ENCODE measurements around the gene CACNA1B. TPM values are rescaled to one million over a fixed set of nuclear protein-coding genes. Genes with fewer than 3 reads are reported as not detected.

CACNA1B gene
- total and polyA plus RNA-seq, 9 of the 15 experiments (the other 6 are each of a cell fraction or from before 2014, with no cell fraction given) = 0.01 to 0.04 TPM; not detected in 7

- TF ChIP-seq ZBTB43 (CRISPR knock-in tag; IDR thresholded peaks at IDR 0.05) (no peak), ZNF143 (CRISPR knock-in tag; IDR thresholded peaks at IDR 0.05) (no peak), GTF2F1 (IDR thresholded peaks at IDR 0.05; ENCODE audit: low read depth, low read length) (no peak), MCM5 (IDR thresholded peaks at IDR 0.05; ENCODE audit: low read depth) (no peak), FOS (IDR thresholded peaks at IDR 0.05; ENCODE audit: extremely low read depth, insufficient read length) (no peak), ZFX (CRISPR knock-in tag; IDR thresholded peaks at IDR 0.05) (no peak), SPI1 (IDR thresholded peaks at IDR 0.05; ENCODE audit: borderline replicate concordance, low read depth, low read length) (no peak)
Measured at GRCh38 chr9:138075961-138076649, 198.5 kb downstream of the CACNA1B start (continued).

DNA sequence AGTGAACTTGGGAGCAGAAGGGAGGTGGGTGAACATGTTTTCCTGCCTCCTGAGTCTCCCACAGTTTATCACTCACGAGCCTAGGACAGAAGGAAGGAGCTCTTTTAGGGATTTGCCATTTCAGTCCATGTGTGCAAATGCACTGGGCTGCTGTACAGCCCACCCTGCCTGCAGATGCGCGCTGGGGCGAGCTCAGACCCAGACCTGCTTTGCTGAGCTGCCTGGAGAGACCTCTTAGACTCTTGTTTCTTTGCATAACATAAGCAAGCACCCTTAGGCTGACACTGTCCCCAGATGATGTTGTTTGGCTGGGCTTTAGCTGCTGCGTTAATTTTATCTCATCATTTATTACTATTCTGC, 199.0 kb downstream of the CACNA1B start:
- CTCF ChIA-PET (ENCODE audit: low intra/inter-chr PET ratio) = no interaction called here
- H3K9me1 ChIP-seq (ENCODE audit: control insufficient read depth, insufficient read depth, low read length) = no peaks in the 10 kb centered on the region
- H3K9me3 ChIP-seq (replicated peaks; ENCODE audit: control insufficient read depth, insufficient read depth, low read depth, low read length) = no peaks in the 10 kb centered on the region
- peaks cover 32 to 91% of the 10 kb centered on the region in 2 experiments for H3K27me3 ChIP-seq (ENCODE audit: control insufficient read depth in 2 of 2, insufficient read depth in 2 of 2, low read length in 2 of 2)
- POLR2A ChIA-PET = interaction anchor here (1.0 kb wide), 1 partner anchor 17 kb away, joined by 3 read pairs; no protein-coding TSS in a partner anchor
- H2AFZ ChIP-seq (ENCODE audit: low read depth, low read length) = no peak overlapping the region
- H3K9ac ChIP-seq (ENCODE audit: insufficient read depth in 1 of 2, low read depth in 2 of 2, low read length in 2 of 2) = no peak overlapping the region
- no peaks in the 10 kb centered on the region for H3K79me2 ChIP-seq (ENCODE audit: control insufficient read depth, insufficient read depth, low read length)
- H3K27ac ChIP-seq (ENCODE audit: extremely low read depth, low read depth, low read length) = no peak overlapping the region
- no peaks in the 10 kb centered on the region for H3K36me3 ChIP-seq (ENCODE audit: control insufficient read depth, insufficient read depth, low read length)
- DNase-seq (ENCODE audit: extremely low read depth in 1 of 4, low spot score in 3 of 4) (no peak), FAIRE-seq (no peak), ATAC-seq (no peak)
- in situ Hi-C loops (cut with MboI) = no loop called here
- BruUV-seq (replicated peaks) = no TSS peak
- H3K4me3 ChIP-seq = no peak overlapping the region
- WGBS (ENCODE audit: insufficient coverage, low coverage, missing lambda C conversion rate) = 0% methylated on average over 5 of the region's 5 CpGs
- intact Hi-C loops (cut with micrococcal nuclease) = no loop called here
- H4K20me1 ChIP-seq (replicated peaks; ENCODE audit: control insufficient read depth, insufficient read depth, low read length) = peaks cover 4% of the 10 kb centered on the region; the same call in 1 of the 2 replicates
- H3K4me2 ChIP-seq (ENCODE audit: insufficient read depth, low read length) = no peak overlapping the region
- peaks cover 0 to 3% of the 10 kb centered on the region in 2 experiments; a peak in 1 of 5 replicates for H3K4me1 ChIP-seq (replicated peaks in 1 of 2; ENCODE audit: control insufficient read depth in 2 of 2, insufficient read depth in 2 of 2, low read length in 2 of 2)
- TF ChIP-seq SAP30 (IDR thresholded peaks at IDR 0.05; ENCODE audit: borderline replicate concordance, insufficient read depth, low read depth, low read length, poor library complexity, severe bottlenecking) = no peak
- TF ChIP-seq TRIM25 (IDR thresholded peaks at IDR 0.05; ENCODE audit: borderline replicate concordance) = no peak
- no peak for TF ChIP-seq ZC3H4 (CRISPR knock-in tag; IDR thresholded peaks at IDR 0.05; ENCODE audit: borderline replicate concordance)
- no peak for TF ChIP-seq ZZZ3 (IDR thresholded peaks at IDR 0.05)
- no peak for TF ChIP-seq POLR2A (conservative IDR thresholded peaks at IDR 0.05)
- TF ChIP-seq ZNF175 (CRISPR knock-in tag; IDR thresholded peaks at IDR 0.05; ENCODE audit: low read depth) = no peak
- TF ChIP-seq ZNF197 (CRISPR knock-in tag; IDR thresholded peaks at IDR 0.05; ENCODE audit: low read depth) = no peak
- TF ChIP-seq NR2C1 (IDR thresholded peaks at IDR 0.05) = no peak
- TF ChIP-seq NR2C1 (tag; IDR thresholded peaks at IDR 0.05) = no peak
- TF ChIP-seq, protein P1, sequence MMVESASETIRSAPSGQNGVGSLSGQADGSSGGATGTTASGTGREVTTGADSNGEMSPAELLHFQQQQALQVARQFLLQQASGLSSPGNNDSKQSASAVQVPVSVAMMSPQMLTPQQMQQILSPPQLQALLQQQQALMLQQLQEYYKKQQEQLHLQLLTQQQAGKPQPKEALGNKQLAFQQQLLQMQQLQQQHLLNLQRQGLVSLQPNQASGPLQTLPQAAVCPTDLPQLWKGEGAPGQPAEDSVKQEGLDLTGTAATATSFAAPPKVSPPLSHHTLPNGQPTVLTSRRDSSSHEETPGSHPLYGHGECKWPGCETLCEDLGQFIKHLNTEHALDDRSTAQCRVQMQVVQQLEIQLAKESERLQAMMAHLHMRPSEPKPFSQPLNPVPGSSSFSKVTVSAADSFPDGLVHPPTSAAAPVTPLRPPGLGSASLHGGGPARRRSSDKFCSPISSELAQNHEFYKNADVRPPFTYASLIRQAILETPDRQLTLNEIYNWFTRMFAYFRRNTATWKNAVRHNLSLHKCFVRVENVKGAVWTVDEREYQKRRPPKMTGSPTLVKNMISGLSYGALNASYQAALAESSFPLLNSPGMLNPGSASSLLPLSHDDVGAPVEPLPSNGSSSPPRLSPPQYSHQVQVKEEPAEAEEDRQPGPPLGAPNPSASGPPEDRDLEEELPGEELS (CRISPR knock-in tag; IDR thresholded peaks at IDR 0.05; ENCODE audit: borderline replicate concordance) = no peak
